ENCODE results near the gene CHST11. TPM values are rescaled to one million over a fixed set of nuclear protein-coding genes. Genes with fewer than 3 reads are reported as not detected.

CHST11 gene
- total RNA-seq, 1 donor from 2014 or later, result 3.4 TPM

GRCh38 chr12:104588047-104588920 is 131.5 kb downstream of the CHST11 start:
- intact Hi-C loops (cut with micrococcal nuclease), result no loop called here
- ATAC-seq (peak; percentile 58), DNase-seq (no peak)

GRCh38 chr12:104588921-104589590 is 132.3 kb downstream of the CHST11 start:
- ATAC-seq (no peak), DNase-seq (no peak)
- intact Hi-C loops (cut with micrococcal nuclease), result no loop called here

- no peak for ATAC-seq
Observed at GRCh38 chr12:104590022-104590421, 133.3 kb downstream of the CHST11 start.

GRCh38 chr12:104591257-104591885 is 134.6 kb downstream of the CHST11 start:
- intact Hi-C loops (cut with micrococcal nuclease), result no loop called here
- no peak for ATAC-seq

More at GRCh38 chr12:104590022-104590421, 133.3 kb downstream of the CHST11 start:
- DNase-seq, result no peak
- intact Hi-C loops (cut with micrococcal nuclease), result no loop called here

GRCh38 chr12:104593482-104593881 is 136.7 kb downstream of the CHST11 start:
- DNase-seq (no peak), ATAC-seq (no peak)
- intact Hi-C loops (cut with micrococcal nuclease), result no loop called here

More at GRCh38 chr12:104591257-104591885, 134.6 kb downstream of the CHST11 start:
- DNase-seq, result no peak

GRCh38 chr12:104596134-104596799 is 139.5 kb downstream of the CHST11 start:
- DNase-seq, result peak; percentile 36
- peak; percentile 91 for ATAC-seq
- intact Hi-C loops (cut with micrococcal nuclease), result no loop called here

- ATAC-seq (no peak), DNase-seq (no peak)
- intact Hi-C loops (cut with micrococcal nuclease), result no loop called here
Observed at GRCh38 chr12:104596898-104597843, 140.4 kb downstream of the CHST11 start.

- DNase-seq (peak; percentile 49), ATAC-seq (peak; percentile 34)
- intact Hi-C loops (cut with micrococcal nuclease), result no loop called here
Observed at GRCh38 chr12:104598342-104599271, 141.9 kb downstream of the CHST11 start.

- ATAC-seq (no peak), DNase-seq (no peak)
- intact Hi-C loops (cut with micrococcal nuclease), result no loop called here
Observed at GRCh38 chr12:104599272-104600035, 142.7 kb downstream of the CHST11 start.

GRCh38 chr12:104600036-104600712 is 143.4 kb downstream of the CHST11 start:
- ATAC-seq, result no peak
- intact Hi-C loops (cut with micrococcal nuclease), result no loop called here

GRCh38 chr12:104600790-104601739 is 144.3 kb downstream of the CHST11 start:
- ATAC-seq, result peak; percentile 6
- no peak for DNase-seq
- intact Hi-C loops (cut with micrococcal nuclease), result no loop called here

More at GRCh38 chr12:104600036-104600712, 143.4 kb downstream of the CHST11 start:
- DNase-seq, result no peak

GRCh38 chr12:104602406-104602805 is 145.7 kb downstream of the CHST11 start:
- DNase-seq (no peak), ATAC-seq (no peak)
- intact Hi-C loops (cut with micrococcal nuclease), result no loop called here

- no peak for DNase-seq
- no peak for ATAC-seq
- intact Hi-C loops (cut with micrococcal nuclease), result no loop called here
Observed at GRCh38 chr12:104602896-104603295, 146.1 kb downstream of the CHST11 start.

- ATAC-seq (no peak), DNase-seq (no peak)
- intact Hi-C loops (cut with micrococcal nuclease), result no loop called here
Observed at GRCh38 chr12:104603545-104603973, 146.8 kb downstream of the CHST11 start.
